Measurements from ENCODE around the gene CA10.

Gene CA10

GRCh38 chr17:51730303-51731050 lies 428.0 kb downstream of the CA10 start:
- H3K36me3 ChIP-seq (ENCODE audit: insufficient read depth, low read length), result no peaks in the 10 kb centered on the region
- no peaks in the 10 kb centered on the region for H3K79me2 ChIP-seq (ENCODE audit: insufficient read depth, low read length)
- no peak overlapping the region for H2AFZ ChIP-seq (ENCODE audit: low read depth, low read length)
- no peaks in the 10 kb centered on the region for H3K27me3 ChIP-seq (ENCODE audit: insufficient read depth, low read length, poor library complexity)
- H3K27ac ChIP-seq (ENCODE audit: low read length), result no peak overlapping the region
- peaks cover 10% of the 10 kb centered on the region for H3K4me1 ChIP-seq (ENCODE audit: insufficient read depth, low read length)
- DNase-seq (no peak), ATAC-seq (ENCODE audit: insufficient read depth, low read depth) (no peak)
- H3K9me3 ChIP-seq (ENCODE audit: insufficient read depth, low read length, severe bottlenecking), result no peaks in the 10 kb centered on the region
- no peak overlapping the region for H3K9ac ChIP-seq (ENCODE audit: low read depth, low read length)
- H3K4me3 ChIP-seq (ENCODE audit: low read depth in 1 of 2, low read length in 2 of 2), result no peak overlapping the region
- no peaks in the 10 kb centered on the region for H4K20me1 ChIP-seq (ENCODE audit: insufficient read depth, low read length)
- TF ChIP-seq EZH2 (IDR thresholded peaks at IDR 0.05; ENCODE audit: borderline replicate concordance, low read depth, low read length, severe bottlenecking) (no peak), CTCF (IDR thresholded peaks at IDR 0.05; ENCODE audit: borderline replicate concordance, extremely low read depth, low read length, poor library complexity, severe bottlenecking) (no peak)
- no peak overlapping the region for H3K4me2 ChIP-seq (ENCODE audit: insufficient read depth, low read length)

GRCh38 chr17:51725185-51725584 lies 433.3 kb downstream of the CA10 start:
- Histone ChIP-seq H3K4me1 (ENCODE audit: insufficient read depth, low read length) (peaks cover 10% of the 10 kb centered on the region), H3K79me2 (ENCODE audit: insufficient read depth, low read length) (no peaks in the 10 kb centered on the region), H3K36me3 (ENCODE audit: insufficient read depth, low read length) (no peaks in the 10 kb centered on the region), H4K20me1 (ENCODE audit: insufficient read depth, low read length) (no peaks in the 10 kb centered on the region), H3K9me3 (ENCODE audit: insufficient read depth, low read length, severe bottlenecking) (no peaks in the 10 kb centered on the region), H3K27ac (ENCODE audit: low read length) (no peak overlapping the region), H3K27me3 (ENCODE audit: insufficient read depth, low read length, poor library complexity) (no peaks in the 10 kb centered on the region), H3K9ac (ENCODE audit: low read depth, low read length) (no peak overlapping the region), H3K4me3 (ENCODE audit: low read depth in 1 of 2, low read length in 2 of 2) (no peak overlapping the region), H2AFZ (ENCODE audit: low read depth, low read length) (no peak overlapping the region), H3K4me2 (ENCODE audit: insufficient read depth, low read length) (no peak overlapping the region)
- no peak for TF ChIP-seq CTCF (IDR thresholded peaks at IDR 0.05; ENCODE audit: borderline replicate concordance, extremely low read depth, low read length, poor library complexity, severe bottlenecking)
- TF ChIP-seq EZH2 (IDR thresholded peaks at IDR 0.05; ENCODE audit: borderline replicate concordance, low read depth, low read length, severe bottlenecking), result no peak
- no peak for ATAC-seq (ENCODE audit: insufficient read depth, low read depth)
- DNase-seq, result no peak

- no peak overlapping the region for H2AFZ ChIP-seq (ENCODE audit: low read depth, low read length)
- H3K36me3 ChIP-seq (ENCODE audit: insufficient read depth, low read length), result no peaks in the 10 kb centered on the region
- no peak overlapping the region for H3K4me2 ChIP-seq (ENCODE audit: insufficient read depth, low read length)
- H3K4me1 ChIP-seq (ENCODE audit: insufficient read depth, low read length), result peaks cover 10% of the 10 kb centered on the region
- no peak overlapping the region for H3K4me3 ChIP-seq (ENCODE audit: low read depth in 1 of 2, low read length in 2 of 2)
- no peak for TF ChIP-seq EZH2 (IDR thresholded peaks at IDR 0.05; ENCODE audit: borderline replicate concordance, low read depth, low read length, severe bottlenecking)
- TF ChIP-seq CTCF (IDR thresholded peaks at IDR 0.05; ENCODE audit: borderline replicate concordance, extremely low read depth, low read length, poor library complexity, severe bottlenecking), result no peak
- H3K79me2 ChIP-seq (ENCODE audit: insufficient read depth, low read length), result no peaks in the 10 kb centered on the region
- ATAC-seq (ENCODE audit: insufficient read depth, low read depth) (no peak), DNase-seq (no peak)
- no peaks in the 10 kb centered on the region for H4K20me1 ChIP-seq (ENCODE audit: insufficient read depth, low read length)
- no peak overlapping the region for H3K9ac ChIP-seq (ENCODE audit: low read depth, low read length)
- no peaks in the 10 kb centered on the region for H3K27me3 ChIP-seq (ENCODE audit: insufficient read depth, low read length, poor library complexity)
- H3K9me3 ChIP-seq (ENCODE audit: insufficient read depth, low read length, severe bottlenecking), result no peaks in the 10 kb centered on the region
- no peak overlapping the region for H3K27ac ChIP-seq (ENCODE audit: low read length)
Observed at GRCh38 chr17:51724043-51724580, 434.4 kb downstream of the CA10 start.

Measured in DND-41 (cell line).